Amniotic stem cell (primary cell): ENCODE measurements around the gene RASA2.
"Not testable (repeated sequence)": the region's sequence is repeated elsewhere in the genome, so short reads cannot be mapped to it uniquely, and the experiment has no call there.

ENCODE experiments used
- DNase-seq: peaks from one replicate; lab custom pipeline; 2025; lab: John Stamatoyannopoulos, UW

RASA2 gene

DNA sequence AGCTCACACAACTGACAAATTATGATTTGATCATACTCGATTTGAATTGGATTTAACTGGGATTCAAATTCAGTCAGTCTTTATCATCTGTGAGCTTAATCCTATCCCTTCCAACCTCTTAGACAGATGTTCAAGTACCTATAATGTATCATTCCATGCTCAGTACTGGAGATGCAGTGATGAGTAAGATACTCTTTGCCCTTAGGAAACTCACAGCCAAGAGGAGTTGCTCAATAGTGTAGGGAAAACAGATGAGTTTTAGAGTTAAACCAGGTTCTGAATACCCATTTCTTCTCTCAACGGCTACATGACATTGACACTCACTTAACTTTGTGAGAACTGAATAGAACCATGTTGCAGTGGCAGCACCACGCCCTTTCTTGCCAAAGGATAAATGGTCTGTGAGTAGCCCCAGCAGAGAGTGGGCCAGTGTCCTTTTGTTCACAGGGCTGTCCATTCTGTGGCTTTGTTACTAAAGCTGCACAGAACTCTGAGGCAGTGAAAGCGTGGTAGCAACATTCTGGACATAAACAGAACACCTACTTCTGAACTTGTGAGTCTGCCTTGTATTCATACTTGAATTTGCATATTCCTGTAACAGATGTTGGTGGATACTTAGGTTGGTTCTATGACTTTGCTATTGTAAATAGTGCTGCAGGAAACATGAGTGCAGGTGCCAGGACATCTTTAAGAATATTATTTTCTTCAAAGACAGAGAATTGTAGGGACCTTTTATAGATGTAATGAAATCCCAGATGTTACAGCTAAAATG, 91.6 kb downstream of the RASA2 start:
- DNase-seq: no peak

DNA sequence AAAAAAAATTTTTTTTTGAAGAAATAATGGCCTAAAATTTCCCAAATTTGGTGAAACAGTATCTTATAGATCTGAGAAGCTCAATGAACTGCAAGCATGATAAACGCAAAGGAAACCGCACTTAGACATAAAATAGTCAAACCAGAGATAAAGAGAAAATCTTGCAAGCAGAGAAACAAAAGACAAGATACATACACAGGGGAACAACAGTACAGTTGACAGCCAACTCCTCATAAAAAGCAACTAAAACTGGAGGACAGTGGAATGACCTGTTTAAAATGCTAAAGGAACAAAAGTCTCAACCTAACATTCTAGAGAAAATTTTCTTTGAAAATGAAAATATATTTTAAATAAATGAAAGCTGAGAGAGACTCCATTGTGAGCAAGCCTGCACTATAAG, 107.5 kb downstream of the RASA2 start:
- no peak for DNase-seq

DNA sequence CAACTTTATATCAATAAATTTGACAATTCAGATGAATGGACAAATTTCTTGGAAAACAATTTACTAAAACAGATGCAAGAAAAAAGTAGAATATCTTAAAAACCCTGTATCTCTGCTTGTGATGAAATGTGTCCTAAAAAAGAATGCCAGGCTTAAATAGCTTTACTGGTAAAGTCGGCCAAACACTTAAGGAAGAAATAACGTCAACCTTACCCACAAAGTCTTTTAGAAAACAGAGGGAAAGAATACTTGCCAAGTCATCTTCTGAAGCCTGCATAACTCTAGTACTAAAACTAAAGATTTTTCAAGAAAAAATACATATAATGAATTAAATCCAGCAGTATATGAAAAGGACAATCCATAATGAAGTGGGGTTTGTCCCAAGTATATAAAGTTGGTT, 111.1 kb downstream of the RASA2 start:
- no peak for DNase-seq

DNA sequence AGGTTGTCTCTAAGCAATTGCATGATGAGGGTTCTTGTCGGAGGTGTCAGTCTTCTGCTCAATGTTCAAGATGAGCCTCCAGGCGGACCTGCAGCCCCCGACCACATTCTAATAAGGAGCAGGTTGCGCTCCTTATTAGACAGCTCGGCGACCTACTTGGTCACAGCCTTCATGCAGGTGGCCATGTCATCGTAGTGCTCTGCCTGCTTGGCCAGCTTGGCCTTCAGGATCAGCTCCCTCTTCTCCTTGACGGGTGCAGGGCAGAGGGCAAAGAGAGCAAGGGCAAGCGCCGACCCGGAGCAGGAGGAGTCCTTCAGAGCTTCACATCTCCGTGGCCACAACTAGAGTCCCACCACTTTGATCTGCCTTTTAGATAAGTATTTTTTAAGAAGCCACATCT, 113.5 kb downstream of the RASA2 start:
- DNase-seq: no peak

DNA sequence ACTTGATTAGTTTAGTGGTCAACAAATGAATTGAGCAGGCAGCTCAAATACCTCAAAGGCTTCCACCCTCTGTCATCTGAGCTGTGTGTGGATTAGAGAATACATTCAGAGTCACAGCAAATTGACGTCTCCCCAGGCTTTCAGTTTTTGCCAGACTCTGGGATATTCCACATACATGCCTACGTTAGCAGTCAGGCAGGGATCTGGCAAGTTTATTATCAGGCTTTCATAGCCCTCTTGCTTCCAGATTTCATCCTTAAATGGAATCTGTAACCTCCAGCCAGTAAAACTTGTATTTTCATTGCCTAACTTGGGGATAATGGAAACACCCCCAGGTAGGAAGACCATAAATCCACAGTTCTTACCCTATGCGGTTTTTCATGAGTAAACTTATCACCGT, 115.9 kb downstream of the RASA2 start:
- DNase-seq: no peak

DNA sequence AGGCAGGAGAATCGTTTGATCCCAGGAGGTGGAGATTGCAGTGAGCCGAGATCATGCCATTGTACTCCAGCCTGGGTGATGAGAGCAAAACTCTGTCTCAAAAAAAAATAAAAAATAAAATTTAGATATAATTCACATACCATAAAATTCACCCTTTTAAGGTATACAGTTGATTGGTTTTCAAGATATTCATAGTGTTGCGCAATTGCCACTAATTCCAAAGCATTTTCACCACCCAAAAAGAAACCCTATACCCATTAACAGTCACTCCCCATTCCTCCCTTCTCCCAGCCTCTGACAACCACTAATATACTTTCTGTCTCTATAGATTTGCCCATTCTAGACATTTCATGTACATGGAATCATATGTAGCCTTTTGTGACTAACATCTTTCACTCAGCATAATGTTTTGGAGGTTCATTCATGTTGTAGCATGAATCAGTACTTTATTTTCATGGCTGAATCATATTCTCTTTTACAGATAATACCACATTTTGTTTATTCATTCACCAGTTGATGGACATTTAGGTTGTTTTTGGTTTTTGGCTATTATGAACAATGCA, 116.7 kb downstream of the RASA2 start:
- no peak for DNase-seq

DNA sequence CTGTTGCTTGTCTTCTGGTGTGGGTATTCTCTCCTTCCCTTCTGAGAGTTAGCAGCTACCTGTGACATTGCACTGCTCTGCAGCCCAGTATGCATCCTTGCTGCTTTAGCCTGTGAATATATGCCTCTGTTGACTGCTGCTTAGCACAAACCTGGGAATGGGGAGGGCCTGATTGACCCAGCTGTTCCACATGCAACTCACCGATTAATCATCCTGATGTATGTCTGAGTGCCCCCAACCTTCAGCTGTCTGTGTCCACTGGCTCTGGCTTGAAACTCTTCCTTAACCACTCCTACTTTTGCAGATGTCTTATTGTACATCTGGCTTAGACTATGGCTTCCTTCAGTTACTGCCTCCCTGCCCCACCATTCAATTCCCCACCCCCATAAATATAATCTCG, 119.1 kb downstream of the RASA2 start:
- no peak for DNase-seq

DNA sequence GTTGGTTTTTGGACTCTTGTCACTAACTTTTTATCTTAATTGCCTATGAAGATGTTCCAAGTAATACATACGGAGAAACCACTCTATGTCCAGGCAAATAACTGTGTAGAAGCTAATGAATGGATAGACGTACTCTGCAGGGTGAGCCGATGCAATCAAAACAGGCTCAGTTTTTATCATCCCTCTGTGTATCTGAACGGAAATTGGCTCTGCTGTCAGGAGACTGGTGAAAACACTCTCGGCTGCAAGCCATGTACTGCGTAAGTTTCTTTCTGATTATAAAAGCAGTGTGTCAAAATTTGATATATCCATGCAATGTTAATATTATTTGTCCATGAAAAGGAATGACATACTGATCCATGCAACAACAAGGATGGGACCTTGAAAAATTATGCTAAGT, 121.6 kb downstream of the RASA2 start:
- no peak for DNase-seq

DNA sequence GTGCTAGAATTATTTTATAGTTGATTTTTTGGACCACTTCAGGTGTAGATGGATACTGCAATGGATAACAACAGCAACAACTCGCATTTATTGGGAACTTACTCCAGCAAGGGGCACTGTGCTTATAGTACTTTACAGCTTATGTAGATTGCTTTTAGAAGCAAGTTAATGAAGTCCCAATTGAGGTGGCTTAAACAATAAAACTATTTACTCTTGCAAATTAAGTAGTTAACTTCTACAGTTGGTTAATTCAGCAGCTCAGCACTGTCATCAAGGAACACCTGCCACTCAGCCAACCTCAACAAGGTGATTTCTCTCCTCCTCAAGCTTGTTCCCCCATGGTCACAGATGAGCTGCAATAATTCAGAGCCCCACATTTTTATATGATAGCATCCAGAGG, 124.1 kb downstream of the RASA2 start:
- DNase-seq: no peak

DNA sequence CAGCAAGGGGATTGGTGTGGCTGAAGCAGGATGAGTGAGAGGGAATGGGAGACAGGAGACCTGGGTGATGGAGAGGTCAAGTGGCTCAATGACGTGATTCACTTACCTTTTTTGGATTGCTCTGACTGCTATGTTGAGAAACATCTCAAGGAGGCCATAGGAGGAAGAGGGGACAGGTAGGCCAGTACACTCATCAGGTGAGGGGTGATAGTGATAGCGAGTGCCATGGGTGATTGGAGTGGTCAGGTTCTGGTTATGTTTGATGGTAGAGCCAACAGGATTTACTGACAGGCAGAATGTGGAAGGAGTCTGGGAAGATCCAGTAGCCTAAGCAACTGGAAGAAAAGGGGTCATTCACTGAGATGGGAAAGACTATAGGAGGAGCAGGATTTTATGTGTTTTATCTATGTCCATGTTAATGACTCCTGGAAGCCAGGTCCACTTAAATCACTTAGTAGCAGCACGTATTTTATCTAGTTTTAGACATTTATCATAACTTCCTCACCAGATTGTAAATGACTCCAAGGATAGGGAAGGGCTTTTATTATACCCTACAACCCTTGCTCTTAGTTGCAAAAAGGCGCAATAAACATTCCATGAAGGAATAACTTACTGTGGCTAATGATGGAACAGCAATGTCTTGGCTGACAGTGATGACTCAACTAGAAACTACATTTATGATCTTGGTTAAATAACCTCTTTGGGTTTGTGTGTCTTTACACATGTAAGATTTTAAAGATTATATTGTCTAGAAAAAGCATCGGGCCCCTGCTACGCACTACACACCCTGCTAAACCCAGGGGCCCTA, 131.5 kb downstream of the RASA2 start:
- DNase-seq: no peak

DNA sequence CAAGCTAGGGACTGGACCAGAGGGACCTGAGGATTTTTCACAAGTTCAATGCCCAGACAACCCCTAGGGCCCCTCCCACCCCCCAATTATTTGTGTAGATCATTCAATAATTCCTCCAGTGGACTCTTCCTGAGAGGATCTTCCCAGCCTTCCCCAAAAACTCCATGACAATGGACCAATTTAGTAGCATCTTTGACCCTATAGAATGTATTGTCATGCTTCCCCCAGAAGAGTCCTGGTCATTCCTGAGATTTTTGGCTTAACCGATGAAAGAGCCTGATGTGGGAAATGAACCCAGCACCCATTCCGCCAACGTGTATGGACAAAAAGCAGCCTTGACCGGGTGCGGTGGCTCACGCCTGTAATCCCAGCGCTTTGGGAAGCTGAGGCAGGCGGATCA, 132.1 kb downstream of the RASA2 start:
- no peak for DNase-seq

DNA sequence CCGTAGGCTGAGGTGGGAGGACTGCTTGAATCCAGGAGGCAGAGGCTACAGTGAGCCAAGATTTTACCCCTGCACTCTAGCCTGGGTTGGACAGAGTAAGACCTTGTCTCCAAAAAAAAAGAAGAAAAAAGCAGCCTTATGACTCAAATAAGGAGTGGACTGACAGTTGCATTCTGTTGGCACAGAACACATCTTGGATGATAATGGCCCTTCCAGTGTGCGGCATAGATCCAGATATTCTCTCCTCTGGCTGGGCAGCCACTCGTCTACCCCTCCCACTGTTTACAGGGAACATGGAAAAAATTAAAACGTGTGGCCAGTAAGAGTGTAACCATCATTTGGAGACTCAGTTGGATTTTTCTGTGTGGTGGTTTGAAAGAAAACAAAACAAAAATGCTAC, 132.6 kb downstream of the RASA2 start:
- no peak for DNase-seq

DNA sequence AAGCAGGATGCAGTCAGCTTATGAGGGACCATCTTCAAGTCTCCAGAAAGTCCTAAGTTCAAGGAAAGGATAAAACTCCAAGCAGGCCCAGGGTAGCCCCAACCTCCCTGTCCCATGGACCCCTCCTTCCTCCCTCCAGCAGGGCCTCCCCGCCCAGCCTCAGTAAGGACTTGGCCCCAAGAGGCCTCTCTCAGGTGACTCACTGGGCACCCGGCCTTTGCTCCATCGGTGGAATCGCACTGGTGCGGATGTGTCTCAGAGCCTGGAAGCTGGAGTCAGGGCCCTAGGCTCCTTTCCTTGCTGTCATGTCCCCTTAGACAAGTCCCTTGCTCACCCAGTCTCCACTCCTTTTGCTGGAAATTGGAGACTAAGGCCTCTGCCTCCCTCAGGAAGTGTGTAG, 136.9 kb downstream of the RASA2 start:
- DNase-seq: no peak

DNA sequence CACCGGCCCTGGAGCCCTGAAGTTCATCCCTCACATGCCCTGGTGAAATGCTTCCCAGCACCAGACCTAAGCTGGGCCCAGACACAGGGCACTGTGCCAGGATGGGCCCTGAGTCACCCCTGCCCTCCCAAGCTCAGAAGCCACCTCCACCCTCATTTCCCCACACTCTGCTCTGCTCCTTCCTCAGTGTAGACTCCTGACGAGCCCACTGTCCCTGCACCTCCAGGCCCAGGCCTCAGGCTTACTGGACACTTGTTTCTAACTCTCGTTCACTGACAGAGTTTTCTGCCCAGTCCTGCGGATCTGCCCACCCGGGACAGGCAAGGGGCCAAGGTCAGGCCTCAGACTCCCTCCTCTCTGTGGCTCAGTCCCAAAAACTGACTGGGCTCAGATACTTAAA, 138.7 kb downstream of the RASA2 start:
- no peak for DNase-seq

DNA sequence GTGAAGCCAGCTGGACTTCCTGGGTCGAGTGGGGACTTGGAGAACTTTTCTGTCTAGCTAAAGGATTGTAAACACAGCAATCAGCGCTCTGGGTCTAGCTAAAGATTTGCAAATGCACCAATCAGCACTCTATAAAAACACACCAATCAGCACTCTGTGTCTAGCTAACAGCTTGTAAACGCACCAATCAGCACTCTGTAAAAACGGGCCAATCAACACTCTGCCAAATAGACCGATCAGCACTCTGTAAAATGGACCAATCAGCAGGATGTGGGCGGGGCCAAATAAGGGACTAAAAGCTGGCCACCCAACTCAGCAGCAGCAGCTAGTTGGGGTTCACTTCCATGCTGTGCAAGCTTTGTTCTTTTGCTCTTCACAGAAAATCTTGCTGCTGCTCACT, 141.5 kb downstream of the RASA2 start:
- not testable (repeated sequence) for DNase-seq

DNA sequence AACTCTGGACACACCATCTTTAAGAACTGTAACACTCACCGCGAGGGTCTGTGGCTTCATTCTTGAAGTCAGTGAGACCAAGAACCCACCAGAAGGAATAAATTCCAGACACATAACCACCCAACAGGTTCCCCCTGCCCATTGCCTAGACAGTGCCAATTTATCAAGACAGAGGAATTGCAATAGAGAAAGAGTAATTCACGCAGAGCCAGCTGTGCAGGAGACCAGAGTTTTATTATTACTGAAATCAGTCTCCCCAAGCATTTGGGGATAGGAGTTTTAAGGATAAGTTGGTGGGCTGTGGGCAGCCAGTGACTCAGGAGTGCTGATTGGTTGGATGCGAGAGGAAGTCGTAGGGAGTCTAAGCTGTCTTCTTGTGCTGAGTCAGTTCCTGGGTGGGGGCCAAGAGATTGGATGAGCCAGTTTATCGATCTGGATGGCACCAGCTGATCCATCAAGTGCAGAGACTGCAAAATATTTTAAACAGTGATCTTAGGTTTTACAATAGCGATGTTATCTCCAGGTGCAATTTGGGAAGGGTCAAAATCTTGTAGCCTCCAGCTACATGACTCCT, 142.1 kb downstream of the RASA2 start:
- not testable (repeated sequence) for DNase-seq

DNA sequence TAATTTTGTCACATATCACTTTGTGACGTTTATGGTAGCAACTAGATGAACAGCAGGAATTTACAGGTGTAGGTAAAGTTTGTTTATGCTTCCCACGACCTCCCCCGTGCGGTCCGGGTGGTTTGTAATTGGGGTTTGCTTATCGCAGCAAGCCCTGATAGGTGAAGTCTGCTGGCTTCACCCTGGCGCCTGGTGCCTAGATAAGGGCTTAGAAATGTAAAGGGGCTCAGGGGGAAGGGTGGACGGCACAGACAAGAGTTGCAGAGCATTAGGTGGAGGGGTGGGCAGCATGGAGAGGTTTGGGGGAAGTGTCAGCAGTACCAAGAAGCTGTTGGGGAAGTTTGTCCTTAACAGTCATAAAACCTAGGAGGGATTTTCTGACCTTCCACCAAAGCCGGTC, 143.1 kb downstream of the RASA2 start:
- DNase-seq: no peak

DNA sequence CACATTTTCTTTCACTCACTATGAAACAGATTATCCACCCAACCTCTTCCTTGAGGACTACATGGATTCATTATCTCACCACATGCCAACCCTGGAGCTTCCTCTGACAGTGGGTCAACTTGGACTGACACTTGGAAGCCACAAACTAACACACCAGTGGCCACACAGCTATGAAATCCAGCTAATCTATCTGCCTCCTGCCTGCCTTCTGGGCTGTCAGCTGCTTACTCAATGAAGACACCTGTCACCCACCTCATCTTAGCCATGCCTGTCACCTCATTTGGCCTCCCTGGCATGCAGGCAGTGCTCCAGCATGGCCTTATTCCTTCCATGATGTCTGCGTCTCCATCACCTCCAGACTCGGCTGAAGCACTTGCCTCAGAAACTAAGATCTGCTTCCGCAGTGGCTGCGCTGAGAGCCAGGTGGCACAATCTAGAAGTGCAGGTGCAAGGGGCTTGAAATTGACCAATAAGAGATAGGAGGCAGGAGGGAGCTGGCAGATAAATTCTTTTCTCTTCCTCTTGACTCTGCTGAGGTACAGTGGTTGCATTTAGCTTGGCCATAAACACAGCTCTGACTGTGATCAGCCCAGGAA, 146.1 kb downstream of the RASA2 start:
- DNase-seq: no peak

DNA sequence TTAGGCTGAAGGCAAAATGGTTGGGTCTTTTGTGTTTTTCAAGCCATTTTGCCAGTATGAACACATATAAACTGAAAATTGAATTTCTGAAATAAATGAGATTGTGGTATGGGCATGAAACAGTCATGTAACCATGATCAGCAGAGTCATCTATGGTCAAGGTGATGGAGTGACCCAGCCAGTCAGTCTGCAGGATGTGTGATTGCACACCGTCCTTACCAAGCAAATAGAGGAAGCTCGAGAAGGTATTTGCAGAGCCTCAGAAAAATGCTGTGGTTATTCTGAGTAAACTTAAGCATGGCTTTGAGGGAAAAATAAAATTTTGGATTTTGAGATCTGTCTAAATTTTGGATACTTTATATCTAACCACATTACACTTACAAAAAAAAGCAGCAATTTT, 155.4 kb downstream of the RASA2 start:
- no peak for DNase-seq

DNA sequence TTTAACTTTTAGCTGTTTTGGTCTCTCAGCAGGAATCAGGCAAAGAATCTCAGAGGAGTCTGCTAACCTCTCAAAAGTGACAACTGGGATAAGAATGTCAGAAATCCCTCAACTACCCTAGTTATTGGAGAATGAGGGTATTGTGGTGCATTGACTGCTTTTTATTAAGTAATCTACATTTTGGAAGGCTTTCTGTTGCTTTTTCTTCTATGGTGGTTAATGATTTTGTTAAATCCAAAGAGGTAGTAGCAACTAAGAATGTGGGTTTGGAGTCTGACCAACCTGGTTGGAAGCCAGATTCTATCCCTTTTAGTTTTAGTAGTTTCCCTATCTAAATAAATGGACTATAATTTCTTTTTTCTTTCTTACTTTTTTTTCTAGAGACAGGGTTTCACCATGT, 156.6 kb downstream of the RASA2 start:
- no peak for DNase-seq

DNA sequence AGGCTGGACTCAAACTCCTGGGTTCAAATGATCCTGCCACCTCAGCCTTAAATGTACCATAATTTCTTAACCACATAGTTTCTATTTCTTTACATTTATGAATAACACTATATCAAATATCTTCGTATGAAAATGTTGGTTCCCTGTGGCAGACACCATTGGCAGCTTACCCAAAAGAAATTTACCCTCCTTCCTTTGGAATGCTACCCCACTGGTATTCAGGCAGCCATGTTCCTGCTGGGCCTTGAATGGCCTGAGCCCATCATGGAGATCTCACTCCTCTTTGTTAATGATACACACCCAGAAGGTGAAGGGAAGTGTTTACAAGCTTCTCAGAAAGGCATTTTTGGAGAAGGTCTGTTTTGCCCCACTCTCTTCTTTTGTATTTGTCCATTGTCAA, 157.0 kb downstream of the RASA2 start:
- DNase-seq: no peak

DNA sequence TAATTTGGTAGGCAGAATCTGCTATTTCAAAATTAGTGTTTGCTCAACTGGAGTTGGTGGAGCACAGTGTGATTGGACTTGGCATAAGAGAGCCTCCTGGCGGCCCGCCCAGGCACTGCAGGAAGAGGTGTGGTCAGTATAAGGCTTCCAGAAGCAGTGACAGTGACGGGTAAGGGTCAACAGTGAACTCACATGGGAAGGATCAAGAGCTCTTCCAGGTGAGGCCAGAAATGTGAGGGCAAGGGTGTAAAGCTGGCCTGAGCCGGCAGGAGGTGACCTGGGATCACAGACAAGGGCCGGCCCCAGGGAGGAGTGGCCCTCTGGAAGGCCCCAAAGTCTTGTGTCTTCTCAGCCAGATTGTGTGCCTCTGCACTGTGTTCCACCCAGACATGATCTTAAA, 158.1 kb downstream of the RASA2 start:
- no peak for DNase-seq
